Stimulated activated CD4-positive, alpha-beta T cell treated with anti-CD3 and anti-CD28 coated beads, Interleukin-4, amount 100 ng/mL, for 48 hours (primary cell): ENCODE data around the gene INAFM1.
"Not testable (repeated sequence)": the region's sequence is repeated elsewhere in the genome, so short reads cannot be mapped to it uniquely, and the experiment has no call there.

Experiments
- DNase-seq, 2 donors: peaks; one replicate each; pipeline ENCODE4 v3.0.0-alpha.2; 2020; ENCODE audit warnings: low read depth in 2 of 2

The INAFM1 gene

DNA sequence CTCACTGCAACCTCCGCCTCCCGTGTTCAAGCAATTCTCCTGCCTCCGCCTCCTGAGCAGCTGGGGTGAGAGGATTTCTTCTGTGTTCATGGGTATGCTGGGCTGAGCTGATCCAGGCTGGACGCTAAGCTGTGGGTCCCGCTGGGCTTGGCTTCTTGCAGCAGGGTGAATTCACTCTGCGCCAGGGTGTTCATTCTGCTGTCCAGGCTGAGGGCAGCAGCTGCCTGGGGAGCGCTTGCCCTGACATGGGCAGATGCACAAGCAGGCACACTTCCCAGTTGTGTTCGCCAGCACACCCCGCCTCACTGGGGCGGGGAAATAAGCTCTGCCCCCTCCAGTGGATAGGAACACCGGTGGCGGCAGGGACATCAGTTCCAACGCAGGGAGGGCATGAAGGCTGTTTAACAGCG, 7.3 kb upstream of the INAFM1 start:
- DNase-seq, result no peak

DNA sequence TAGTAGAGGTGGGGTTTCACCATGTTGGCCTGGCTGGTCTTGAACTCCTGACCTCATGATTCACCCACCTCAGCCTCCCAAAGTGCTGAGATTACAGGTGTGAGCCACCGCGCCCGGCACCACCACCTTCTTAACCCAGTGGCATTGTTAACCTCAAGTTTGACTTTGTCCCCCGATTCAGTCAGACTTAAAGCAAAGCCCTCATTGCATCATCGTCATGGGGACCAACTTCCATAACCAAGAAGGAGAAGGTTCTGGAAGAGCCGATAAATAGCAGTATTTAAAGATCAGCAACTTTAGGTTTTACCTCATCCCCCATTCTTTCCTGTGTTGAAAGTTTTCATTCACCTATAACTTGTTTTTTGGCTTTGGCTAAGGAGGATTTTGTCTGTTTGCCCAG, 6.7 kb upstream of the INAFM1 start:
- DNase-seq, result no peak

DNA sequence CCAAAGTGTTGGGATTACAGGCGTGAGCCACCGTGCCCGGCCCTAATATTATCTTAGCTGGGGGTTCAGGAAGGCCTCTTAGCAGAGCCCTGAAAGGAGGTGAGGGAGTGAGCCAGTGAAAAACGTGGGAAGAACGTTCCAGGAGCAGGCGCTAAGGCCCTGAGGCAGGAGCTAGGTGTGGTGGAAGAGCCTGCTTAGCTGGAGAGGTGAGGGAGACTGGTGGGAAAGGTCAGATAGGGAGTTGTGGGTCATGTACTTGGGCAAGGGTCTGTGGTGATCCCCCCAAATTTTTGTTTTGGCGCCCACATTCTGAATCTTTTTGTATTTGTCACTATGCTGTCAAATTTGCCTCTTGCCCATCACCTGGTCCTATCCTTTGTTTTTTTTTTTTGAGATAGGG, 5.1 kb upstream of the INAFM1 start:
- DNase-seq, result no peak

DNA sequence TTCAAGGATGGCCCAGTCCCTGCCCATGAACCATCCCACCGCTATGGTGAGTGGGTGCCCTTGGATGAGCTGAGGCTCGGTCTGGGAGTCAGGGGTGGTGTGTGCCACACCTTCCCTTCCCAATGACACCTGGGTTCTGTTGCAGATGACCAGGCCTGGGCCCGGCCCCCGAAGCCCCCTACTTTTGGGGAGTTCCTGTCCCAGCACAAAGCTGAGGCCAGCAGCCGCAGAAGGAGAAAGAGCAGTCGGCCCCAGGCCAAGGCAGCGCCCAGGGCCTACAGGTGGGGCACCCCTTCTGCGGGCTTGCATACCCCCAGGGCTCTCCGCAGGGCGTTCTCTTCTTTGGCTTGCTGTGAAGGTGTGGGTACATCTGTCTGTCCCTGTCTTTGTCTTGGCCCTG, 4.3 kb upstream of the INAFM1 start:
- no peak for DNase-seq

DNA sequence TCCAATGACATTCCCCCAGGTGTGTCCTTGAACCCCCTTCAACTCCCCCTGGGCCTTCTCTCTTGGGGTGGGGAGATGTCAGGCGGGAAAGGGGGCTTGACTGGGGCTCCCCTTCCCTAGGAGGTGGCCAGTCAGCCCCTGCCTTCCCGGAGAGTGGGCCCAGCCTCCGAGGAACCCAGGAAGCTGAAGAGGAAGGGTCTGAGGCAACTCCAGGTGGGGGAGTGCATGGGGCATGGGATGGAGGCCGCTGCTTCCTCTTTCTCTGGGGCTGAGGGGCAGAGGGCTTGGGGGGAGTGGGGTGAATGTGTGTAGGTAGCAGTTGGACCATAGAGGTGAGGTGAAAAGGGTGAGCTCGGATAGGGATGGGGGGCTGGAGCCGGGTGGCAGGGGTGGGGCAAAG, 2.7 kb upstream of the INAFM1 start:
- DNase-seq, result no peak

DNA sequence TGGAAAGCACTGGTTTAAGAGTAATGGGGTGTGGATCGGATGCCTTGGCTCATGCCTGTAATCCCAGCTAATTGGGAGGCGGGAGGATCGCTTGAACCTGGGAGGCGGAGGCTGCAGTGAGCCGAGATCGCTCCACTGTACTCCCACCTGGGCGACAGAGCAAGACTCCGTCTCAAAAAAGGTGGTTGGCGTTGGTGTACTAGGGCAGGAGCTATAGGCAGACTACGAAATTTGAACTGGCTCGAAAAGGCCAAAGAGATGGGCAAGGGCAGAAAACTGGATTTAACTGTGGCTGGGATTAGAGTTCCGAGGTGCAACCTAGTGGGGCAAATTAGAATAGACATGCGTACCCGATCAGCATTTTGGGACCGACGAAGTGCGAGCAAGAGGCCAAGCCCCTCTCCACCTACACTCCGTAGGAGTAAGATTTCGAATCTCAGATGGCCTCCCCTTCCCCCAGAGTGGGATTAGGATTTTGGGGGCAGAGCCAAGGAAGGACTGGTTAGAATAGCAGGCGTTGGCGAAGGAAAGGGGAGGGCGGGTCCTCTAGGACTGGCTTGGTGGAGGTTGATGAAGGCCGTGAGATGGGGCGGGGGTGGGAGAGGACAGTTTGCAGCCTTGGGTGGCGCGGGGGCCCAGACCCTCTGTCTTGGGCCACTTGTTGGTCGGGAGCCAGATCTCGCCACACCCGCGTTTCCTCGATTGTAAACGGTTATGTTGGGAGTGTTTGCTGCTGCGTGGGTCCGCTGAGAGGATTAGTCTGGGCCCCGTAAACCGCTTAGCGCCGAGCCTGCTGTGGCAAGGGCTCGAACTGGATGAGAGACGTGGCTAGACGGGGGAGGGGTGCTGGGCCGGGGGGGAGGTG, 2.0 kb upstream of the INAFM1 start:
- peak in 1 of 2 donors; percentile 37 for DNase-seq

DNA sequence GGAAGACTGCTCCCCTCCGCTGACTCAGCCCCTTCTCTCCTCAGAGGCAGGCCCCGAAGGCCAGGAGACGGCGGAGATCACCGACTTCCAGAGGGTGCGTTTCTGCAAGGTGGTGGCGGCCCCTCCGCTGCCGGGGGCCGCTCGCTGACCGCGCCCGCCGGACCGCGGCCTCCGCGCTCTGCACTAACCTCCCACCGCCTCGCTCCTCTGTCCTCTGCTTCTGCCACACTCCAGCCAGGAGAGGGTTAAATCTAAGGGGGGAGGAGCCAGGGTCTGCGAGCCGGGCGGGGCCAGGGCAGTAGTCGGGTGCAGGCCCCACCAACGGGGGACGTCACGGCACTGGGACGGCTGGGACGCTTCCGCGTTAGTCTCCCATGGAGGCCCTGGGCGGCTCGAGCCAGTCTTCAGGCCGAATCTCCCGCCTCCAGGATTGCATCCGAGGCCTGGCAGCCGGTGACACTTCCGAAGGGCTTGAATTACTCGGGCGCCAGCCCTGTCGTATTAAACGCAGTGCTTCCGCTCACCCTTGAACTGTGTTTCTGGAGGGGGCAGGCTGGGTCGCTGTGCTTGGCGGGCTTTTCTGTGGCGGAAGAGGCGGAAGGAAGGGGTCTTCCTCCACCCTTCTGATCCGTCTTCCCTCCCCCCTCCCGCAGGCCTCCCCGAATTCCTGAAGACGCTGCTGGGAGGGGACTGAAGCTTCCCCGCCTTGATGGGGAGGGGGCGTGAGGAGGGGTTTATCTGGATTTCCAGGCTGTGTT, 1.2 kb upstream of the INAFM1 start:
- peak; percentile 82 to 86 for DNase-seq

DNA sequence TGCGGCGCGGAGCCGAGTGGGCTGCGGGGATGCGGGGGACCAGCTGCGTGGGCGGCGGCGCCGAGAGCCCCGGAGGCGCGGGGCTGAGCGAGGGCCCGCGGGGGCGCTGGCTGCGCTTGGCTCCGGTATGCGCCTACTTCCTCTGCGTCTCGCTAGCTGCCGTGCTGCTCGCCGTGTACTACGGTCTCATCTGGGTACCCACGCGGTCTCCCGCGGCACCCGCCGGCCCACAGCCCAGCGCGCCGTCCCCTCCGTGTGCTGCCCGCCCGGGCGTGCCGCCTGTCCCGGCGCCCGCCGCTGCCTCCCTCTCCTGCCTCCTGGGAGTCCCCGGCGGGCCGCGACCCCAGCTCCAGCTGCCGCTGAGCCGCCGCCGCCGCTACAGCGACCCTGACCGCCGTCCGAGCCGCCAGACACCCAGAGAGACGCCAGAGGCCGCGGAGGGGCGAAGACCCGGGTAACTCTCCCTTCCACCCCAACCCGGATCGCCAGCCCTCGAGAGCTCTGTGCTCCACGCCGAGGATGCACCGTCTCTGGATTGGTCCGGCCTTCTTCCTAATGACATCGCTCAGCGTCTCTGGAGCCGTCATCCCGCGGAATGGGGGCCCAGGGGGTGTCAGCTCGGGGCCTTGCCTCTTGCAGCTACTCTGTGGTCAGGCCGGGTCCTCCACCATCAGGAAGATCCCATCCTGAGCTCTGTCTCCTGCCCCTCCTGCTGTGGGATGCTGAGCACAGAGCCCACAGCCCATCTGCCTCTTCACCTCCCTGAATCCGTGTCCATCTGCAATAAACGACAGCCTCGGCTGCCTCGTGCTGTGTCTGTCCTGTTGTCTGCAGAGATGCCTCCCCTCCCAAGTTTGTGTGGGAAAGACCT, 441 bp downstream of the INAFM1 start:
- no peak for DNase-seq

DNA sequence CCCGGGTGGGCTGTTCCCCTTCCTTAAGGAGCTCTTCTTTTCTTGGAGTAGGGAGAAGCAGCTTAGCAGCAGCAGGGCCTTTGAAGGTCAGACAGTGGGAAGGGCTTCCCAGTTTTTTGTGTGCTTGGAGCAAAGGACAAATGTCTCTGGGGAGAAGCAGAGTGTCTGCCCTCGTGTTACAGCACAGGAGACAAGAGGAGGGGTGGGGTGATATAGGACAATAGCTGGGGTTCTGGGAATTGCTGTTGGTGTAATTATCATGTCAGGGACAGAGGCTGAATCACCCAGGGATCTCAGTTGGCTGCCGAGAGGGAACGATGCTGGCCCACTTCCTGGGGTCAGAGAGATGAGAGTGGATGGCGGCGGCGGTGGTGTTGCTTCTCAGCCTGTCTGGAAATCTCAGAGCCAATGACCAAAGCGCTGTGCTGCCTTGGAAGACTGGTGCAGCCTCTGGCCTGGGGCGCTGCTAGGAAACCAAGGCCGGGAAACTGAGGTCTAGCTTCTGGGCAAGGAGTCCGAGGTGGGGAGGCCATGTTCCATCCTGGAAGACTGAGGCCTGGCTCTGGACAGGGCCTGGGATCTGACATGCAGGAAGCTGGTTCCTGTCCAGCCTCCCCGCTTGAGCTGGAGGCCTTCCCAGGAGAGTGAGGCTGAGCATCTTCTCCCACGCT, 1.2 kb downstream of the INAFM1 start:
- no peak for DNase-seq

DNA sequence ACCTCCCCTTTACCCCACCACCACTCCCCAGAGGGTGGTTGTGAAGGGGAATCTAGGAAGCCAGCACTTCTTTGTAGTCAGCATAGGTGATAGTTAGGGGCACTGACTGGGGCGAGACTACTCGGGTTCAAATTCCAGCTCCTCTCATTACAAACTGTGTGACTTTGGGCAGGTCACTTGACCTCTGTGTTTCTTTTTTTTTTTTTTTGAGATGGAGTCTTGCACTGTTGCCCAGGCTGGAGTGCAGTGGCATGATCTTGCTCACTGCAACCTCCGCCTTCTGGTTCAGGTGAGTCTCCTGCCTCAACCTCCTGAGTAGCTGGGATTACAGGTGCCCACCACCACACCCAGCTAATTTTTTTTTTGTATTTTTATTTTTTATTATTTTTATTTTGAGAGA, 1.8 kb downstream of the INAFM1 start:
- DNase-seq, result not testable (repeated sequence)

DNA sequence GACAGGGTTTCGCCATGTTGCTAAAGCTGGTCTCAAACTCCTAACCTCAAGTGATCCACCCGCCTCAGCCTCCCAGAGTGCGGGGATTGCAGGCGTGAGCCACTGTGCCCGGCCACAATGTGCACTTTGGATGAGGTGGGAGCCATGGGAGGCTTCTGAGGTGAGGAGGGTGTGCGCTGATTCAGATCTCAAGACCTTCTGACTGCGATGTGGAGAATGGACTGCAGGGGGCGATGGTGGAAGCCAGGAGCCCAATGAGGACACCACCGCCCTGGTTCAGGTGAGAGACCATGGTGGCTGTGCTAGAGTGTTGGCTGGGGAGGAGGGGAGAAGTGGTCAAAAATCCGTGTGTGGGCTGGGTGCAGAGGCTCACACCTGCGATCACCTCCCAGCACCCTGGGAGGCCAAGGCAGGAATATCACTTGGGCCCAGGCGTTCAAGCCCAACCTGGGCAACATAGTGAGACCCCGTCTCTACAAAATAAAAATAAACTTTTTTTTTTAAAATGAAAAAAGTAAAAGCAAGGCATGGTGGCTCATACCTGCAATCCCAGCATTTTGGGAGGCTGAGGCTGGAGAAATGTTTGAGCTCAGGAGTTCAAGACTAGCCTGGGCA, 5.6 kb downstream of the INAFM1 start:
- DNase-seq, result peak; percentile 59 to 71

DNA sequence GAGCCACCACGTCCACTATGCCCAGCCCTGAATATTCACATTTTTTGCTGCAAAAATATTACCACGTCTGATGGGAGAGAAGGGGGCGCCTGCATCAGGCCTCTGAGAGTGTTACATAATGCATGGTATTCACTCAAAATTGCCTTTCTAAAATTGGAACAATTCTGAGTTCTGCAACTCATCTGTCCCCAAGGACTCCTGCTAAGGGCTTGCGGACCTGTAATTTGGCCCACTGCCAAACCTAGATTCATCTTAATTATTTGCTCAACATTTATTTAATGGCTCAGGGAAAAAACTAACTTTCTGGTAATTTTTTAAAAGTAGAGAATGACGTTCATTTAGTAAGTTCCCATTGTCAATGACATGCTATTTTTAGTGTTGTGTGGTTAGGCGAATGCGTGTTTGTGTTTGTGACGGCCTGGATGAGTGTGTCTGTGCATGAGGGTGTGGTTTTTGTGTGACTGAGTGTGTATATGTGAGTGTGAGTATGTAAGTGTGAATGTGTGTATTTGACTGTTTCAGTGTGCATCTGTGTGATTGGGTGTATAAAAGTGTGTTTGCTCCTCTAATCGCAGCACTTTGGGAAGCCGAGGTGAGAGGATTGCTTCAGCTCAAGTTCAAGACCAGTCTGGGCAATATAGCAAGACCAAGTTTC, 8.8 kb downstream of the INAFM1 start:
- DNase-seq, result no peak

DNA sequence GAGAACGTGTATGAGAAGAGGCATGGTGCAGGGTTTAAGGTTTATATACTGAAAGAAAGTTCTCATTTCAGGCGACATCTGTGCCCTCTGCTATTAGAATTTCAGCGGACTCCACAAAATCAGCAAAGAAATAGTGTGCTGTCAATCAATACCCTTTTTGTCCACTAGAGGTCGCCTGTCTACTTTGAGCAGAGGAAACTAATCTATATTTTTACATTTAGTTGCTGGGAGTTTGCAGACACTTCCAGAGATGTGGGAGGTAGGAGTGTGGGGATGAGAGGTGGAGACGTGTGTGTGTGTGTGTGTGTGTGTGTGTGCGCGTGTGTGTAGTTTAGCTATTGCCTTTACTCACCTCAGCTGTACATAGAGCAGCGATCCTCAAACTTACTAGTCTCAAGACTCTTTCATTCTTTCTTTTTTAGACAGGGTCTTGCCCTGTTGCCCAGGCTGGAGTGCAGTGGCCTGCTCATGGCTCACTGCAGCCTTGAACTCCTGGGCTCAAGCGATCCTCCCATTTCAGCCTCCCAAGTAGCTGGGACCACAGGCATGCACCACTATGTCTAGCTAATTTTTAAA, 9.7 kb downstream of the INAFM1 start:
- peak in 1 of 2 donors; percentile 32 for DNase-seq

DNA sequence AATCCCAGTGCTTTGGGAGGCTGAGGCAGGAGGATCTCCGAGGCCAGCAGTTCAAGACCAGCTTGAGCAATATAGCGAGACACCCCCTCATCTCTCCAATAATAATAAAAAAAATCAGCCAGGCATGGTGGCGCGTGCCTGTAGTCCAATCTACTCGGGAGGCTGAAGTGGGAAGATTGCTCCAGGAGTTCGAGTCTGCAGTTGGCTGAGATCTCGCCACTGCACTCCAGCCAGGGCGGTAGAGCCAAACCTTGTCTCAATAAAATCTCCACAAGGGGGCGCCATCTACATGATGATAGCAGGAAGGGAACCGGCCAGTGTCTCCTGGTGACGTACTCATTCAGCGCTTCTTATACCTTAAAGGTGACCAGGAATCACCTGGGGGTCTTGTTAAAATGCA, 21.4 kb downstream of the INAFM1 start:
- peak; percentile 70 to 71 for DNase-seq

DNA sequence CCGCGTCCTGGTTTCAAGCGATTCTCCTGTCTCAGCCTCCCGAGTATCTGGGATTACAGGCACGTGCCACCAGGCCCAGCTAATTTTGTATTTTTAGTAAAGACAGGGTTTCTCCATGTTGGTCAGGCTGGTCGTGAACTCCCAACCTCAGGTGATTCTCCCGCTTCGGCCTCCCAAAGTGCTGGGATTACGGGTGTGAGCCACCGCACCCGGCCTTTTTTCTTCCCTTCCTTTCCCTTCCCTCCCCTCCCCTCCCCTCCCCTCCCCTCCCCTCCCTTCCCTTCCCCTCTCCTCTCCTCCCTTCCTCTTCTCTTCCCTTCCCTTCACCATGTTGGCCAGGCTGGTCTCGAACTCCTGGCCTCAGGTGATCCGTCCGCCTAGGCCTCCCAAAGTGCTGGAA, 26.2 kb downstream of the INAFM1 start:
- not testable (repeated sequence) for DNase-seq

DNA sequence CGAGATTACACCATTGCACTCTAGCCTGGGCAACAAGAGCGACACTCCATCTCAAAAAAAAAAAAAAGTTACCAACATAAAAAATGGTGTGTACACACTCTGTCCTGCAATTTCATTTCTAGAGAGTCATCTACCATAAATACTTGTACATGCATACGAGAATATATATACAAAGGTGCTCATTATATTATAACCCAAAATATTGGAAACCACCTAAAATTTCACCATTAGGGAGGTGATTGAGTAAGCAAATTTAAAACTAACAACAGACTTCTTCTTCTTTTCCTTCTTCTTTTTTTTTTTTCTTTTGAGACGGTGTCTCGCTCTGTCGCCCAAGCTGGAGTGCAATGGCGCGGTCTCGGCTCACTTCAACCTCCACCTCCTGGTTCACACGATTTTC, 27.6 kb downstream of the INAFM1 start:
- DNase-seq, result no peak

DNA sequence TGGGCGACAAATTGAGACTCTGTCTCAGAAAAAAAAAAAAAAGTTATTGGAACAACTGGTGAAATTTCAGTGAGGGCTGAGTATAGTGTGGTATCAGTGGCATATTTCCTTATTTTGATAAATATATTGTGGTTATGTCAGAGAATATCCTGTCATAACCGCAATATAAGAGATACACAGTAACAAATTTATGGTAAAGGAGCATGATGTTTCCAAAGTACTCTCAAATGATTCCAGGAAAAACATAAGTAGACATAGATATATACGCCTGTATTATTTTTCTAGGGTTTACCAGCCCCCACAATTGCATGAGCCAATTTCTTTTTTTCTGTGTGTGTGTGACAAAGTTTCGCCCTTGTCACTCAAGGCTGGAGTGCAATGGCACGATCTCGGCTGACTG, 29.3 kb downstream of the INAFM1 start:
- no peak for DNase-seq

DNA sequence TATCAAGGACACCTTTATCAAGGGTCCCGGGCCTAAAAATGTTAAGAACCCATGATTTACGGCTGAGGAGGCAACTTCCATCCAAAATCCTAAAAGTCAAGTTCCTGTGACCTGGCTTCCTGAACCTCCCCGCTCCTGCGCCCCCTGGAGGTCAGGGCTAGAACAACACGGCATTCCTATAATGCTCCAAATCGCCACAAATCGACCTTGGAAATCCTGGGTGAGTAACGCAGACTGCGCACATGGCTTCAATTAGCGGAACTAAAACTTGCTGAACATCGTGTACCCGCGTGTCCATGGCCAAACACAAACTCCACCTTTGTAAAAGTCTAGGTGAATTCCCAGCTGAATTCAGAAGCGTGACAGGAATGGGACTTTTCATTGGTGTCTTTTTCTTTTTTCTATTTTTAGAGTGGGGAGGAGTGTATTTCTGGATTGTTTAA, 30.6 kb downstream of the INAFM1 start:
- peak; percentile 41 to 44 for DNase-seq

DNA sequence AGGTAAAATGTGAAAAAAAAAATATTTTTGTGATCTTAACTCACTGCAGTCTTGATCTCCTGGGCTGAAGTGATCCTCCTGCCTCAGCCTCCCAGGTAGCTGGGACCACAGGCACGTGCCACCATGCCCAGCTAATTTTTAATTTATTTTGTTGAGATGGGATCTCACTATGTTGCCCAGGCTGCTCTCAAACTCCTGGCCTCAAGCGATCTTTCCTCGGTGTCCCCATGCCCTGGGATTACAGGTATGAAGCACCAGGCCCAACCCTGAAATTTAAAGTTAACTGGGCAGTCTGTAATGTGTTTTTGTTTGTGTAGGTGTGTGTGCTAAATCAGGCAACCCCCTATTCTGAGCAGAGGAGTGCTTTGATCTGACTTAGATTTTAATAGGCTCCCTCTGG, 31.6 kb downstream of the INAFM1 start:
- no peak for DNase-seq

DNA sequence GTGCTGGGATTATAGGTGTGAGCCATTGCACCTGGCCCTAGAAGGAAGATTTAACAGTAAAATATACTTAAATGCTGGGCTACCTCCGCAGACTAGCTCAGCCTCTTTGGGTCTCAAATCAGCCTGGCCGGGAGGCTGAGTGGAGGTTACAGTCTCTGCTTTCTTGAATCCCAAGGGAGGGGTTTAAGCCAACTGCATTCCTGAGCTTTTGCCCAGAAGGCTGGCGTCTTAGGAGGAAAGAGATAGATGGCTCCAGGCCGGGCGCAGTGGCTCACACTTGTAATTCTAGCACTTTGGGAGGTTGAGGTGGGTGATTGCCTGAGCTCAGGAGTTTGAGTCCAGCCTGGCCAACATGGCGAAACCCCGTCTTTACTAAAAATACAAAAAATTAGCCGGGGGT, 34.4 kb downstream of the INAFM1 start:
- DNase-seq, result no peak
